22Rv1 (cell line): ENCODE measurements around the gene ARID1B.

Source experiments
- CTCF ChIP-seq: fragments of 450-650 bp; IDR thresholded peaks from 2 replicates; pipeline ENCODE4 v1.5.1; 2017; ENCODE audit warnings: mild to moderate bottlenecking
- ZFX ChIP-seq: fragments of 450-650 bp; IDR thresholded peaks from 2 replicates; pipeline ENCODE4 v1.6.1; 2017; ENCODE audit warnings: antibody characterized with exemption, borderline replicate concordance

- TF ChIP-seq ZFX (no peak), CTCF (no peak)
Observed at GRCh38 chr6:156841508-156841907, 64.3 kb downstream of the ARID1B start.
